AG20443 (cell line): ENCODE data around the gene NCAN.
A peak's percentile ranks its signal among the peaks of the same experiment; 100 is the strongest.
"Not testable (repeated sequence)": the region's sequence is repeated elsewhere in the genome, so short reads cannot be mapped to it uniquely, and the experiment has no call there.

Experiments used
- DNase-seq: peaks from one replicate; pipeline ENCODE4 v3.0.0; 2012; ENCODE audit warnings: low spot score, mixed read lengths

The NCAN gene

GRCh38 chr19:19224150-19224851 is 12.5 kb downstream of the NCAN start:
- DNase-seq: no peak

DNA sequence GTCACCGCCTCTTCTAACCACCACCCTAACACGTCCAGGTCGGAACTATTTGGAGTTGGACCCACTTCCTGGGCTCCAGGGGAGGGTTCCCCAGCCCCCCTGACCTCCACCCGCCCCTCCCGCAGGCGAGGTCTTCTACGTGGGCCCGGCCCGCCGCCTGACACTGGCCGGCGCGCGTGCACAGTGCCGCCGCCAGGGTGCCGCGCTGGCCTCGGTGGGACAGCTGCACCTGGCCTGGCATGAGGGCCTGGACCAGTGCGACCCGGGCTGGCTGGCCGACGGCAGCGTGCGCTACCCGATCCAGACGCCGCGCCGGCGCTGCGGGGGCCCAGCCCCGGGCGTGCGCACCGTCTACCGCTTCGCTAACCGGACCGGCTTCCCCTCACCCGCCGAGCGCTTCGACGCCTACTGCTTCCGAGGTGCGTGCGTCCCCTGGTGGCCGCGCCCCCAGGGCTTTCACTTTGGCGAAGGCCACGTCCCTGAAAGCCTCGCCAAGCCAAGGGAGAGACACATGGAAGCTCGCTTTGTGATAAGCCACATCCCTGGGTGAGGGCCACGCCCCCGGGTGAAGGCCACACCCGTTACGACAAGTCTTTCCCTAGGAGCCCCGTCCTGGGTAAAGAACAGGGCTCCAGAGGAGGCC is 13.2 kb downstream of the NCAN start:
- peak; percentile 80 for DNase-seq

- DNase-seq: no peak
Observed at GRCh38 chr19:19226204-19226603, 14.4 kb downstream of the NCAN start.

DNA sequence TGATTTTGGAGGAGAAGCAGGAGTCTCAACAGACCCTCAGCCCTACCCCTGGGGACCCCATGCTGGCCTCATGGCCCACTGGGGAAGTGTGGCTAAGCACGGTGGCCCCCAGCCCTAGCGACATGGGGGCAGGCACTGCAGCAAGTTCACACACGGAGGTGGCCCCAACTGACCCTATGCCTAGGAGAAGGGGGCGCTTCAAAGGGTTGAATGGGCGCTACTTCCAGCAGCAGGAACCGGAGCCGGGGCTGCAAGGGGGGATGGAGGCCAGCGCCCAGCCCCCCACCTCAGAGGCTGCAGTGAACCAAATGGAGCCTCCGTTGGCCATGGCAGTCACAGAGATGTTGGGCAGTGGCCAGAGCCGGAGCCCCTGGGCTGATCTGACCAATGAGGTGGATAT is 14.9 kb downstream of the NCAN start:
- no peak for DNase-seq

GRCh38 chr19:19227217-19227616 is 15.5 kb downstream of the NCAN start:
- no peak for DNase-seq

- DNase-seq: no peak
Observed at GRCh38 chr19:19229701-19230100, 17.9 kb downstream of the NCAN start.

GRCh38 chr19:19230999-19231398 is 19.2 kb downstream of the NCAN start:
- DNase-seq: no peak

DNA sequence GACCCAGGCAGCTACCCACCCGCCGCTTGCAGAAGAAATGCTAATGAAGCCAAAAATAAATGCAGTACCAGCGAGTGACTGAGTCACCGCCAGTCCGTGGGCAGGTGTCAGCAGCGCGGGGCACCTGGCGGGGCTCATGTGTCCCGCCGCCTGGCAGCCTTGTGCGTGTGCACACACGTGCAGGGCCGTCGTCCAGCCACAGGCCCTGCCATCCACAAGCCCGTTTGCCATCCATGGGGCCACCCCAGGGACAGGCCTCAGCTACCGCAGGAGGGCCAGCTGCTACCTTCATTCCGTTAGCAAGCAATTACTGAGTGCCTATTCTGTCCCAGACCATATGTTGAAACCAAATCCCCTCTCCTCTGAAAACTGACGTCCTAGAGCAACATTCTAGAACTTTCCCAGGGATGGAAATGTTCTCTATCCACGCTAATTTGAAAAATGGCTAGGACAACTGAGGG is 20.5 kb downstream of the NCAN start:
- DNase-seq: no peak

GRCh38 chr19:19234220-19234816 is 22.6 kb downstream of the NCAN start:
- no peak for DNase-seq

- no peak for DNase-seq
Observed at GRCh38 chr19:19236173-19236572, 24.4 kb downstream of the NCAN start.

DNA sequence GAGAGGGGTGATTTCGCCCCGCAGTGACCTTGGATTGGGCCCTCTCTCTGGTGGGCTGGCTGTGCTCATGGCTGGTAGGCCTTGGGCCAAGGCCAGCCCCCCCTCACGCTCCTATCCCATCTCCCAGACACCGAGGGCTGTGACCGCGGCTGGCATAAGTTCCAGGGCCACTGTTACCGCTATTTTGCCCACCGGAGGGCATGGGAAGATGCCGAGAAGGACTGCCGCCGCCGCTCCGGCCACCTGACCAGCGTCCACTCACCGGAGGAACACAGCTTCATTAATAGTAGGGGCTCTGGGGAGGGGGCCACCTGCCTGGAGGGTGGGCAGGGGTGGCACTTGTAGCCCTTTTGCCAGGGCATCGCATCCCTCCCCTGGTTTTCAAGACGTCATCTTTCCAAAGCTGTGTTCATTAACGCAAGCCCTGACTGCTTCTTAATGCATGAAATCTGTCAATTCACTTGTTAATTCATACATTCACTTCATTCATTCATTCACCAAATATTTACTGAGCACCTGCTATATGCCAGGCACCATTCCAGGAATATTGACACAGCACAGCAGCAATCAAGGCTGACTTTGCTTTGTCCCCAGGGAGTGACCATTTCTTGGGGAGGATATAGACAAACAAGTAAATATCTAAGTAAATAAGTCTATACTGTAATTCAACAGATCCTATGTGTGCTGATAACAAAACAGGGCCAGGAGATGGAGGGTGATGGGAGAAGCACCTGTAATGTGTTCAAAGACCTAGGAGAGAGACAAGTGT is 26.6 kb downstream of the NCAN start:
- DNase-seq: no peak

GRCh38 chr19:19239675-19240074 is 27.9 kb downstream of the NCAN start:
- DNase-seq: no peak

DNA sequence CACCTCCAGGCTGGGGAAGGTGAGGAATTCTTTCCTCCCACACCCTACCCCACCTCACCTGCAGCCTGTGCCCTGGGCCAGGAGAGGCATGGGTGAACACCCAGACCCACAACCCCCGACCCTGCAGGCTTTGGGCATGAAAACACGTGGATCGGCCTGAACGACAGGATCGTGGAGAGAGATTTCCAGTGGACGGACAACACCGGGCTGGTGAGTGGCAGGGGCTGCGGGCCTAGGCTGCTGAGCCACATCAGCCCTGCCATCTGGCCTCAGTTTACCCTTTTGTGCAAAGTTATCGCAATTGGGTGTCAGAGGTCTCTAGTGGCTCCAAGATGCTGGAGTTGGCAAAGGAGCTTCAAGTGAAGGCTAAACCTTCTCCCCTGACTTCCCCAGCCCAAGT is 28.7 kb downstream of the NCAN start:
- DNase-seq: no peak

DNA sequence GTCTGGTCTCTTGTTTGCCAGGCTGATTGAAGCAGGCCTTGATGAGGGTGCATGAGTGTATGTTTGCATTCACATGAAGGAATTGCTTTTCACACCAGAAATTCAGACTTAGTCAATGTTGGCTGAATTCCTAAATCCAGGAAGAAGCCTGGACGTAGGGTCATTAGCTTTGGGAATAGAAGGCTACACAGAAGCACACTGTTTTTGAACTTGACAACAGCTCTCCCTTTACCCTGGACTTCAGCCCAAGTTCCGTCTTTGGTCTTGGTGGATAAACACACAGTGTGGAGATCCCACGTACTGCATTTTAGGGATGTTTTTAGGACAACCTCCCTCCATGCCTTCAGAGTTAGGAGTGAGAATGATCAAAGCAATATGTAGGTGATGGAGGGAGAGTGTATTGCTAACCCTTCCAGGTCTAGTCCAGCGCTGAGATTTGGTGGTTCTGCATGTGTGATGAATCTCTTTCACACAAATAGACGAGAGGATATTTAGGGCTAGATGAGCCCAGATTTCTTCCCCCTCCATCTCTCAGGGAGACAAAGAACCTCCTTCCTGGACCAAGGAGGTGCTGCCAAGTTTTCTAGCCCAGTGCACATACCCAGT is 38.5 kb downstream of the NCAN start:
- no peak for DNase-seq

DNA sequence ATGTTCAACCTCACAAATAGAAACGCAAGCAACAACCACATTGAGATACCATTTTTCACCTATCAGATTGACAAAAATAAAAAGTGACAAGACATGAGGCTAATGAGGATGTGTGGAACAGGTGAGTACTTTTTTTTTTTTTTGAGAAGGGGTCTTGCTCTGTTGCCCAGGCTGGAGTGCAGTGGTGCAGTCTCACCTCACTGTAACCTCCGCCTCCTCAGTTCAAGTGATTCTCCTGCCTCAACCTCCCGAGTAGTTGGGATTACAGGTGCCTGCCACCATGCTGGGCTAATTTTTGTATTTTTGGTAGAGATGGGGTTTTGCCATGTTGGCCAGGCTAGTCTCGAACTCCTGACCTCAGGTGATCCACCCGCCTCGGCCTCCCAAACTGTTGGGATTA is 41.7 kb downstream of the NCAN start:
- DNase-seq: not testable (repeated sequence)

- DNase-seq: no peak
Observed at GRCh38 chr19:19256072-19256969, 44.6 kb downstream of the NCAN start.

DNA sequence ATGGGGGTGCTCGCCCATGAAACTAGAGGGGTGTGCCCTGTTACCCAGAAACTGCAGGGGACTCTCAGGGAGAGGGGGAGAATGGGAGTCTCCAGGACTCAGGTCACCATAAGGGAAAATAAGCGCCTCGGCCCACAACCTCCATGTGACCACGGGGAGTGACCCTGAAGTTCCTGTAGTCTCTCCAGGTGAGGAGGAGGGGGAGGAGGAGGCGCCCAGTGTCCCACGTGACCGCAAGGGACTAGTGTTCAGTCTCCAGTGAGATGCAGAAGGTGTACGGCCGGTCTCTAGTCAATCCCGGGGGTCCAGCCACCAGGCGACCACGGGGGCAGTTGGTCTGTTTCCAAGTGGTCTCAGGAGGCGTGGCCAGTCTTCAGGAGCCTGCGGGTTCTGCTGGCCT is 45.4 kb downstream of the NCAN start:
- DNase-seq: no peak

- no peak for DNase-seq
Observed at GRCh38 chr19:19257836-19258588, 46.3 kb downstream of the NCAN start.

GRCh38 chr19:19258589-19259338 is 47.0 kb downstream of the NCAN start:
- DNase-seq: no peak

- no peak for DNase-seq
Observed at GRCh38 chr19:19259741-19260140, 48.0 kb downstream of the NCAN start.
